ENCODE data around the gene NAB2. TPM values are rescaled to one million over a fixed set of nuclear protein-coding genes. Genes with fewer than 3 reads are reported as not detected.

Gene NAB2
- total and polyA plus RNA-seq, 10 of the 15 experiments (the other 5 are each of a cell fraction or from before 2014, with no cell fraction given) = 0.35 to 35.2 (median 15.3) TPM

DNA sequence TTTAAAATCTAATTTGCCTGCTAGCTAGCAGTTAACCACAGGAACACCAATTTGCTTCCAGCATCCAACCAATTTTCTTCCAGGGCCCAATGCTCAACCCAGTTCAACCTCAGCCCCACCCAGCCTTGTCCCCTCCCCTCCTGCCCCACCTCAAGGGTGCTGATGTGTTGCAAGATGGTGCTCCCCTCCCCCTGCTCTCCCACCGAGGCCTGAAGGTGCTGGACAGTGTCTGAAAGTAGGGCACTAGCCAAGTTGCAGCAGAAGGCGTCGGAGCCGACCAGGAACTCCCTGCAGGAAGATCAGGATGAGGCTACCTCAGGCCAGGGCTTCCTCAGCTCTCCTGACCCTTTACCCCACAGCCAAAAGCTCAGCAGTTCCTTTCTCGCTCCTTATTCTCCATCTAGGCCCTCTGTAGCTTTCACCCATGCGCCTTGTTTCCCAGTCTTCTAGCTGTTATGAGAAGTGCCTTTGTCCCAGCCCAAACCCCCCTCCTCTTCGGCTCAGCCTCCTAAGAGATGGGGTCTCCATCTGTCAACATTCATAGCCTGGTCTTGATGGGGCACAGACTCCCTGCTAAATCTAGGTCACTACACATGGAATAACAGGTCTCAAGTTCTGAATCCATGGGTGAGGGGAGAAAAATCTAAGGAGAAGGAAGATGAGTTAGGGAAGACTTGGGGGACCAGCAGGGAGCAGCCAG, 18.7 kb downstream of the NAB2 start:
- TF ChIP-seq KAT2A (conservative IDR thresholded peaks at IDR 0.05; ENCODE audit: control insufficient read depth, low read depth, low read length) (no peak), TBL1XR1 (IDR thresholded peaks at IDR 0.05; ENCODE audit: low read depth, low read length) (no peak)
- intact Hi-C loops (cut with micrococcal nuclease; ENCODE audit: unreplicated experiment) = no loop called here
- no peak for ATAC-seq
- ChIA-PET RAD21 (ENCODE audit: unreplicated experiment) (interaction anchor here (1.0 to 5.3 kb wide), 6 partner anchors 14 to 106 kb away, joined by 4 to 285 read pairs (median 4); no protein-coding TSS in a partner anchor), SMC1A (ENCODE audit: uncharacterized antibody, unreplicated experiment) (interaction anchor here (0.7 to 8.6 kb wide), 5 partner anchors 11 to 42 kb away, joined by 3 to 246 read pairs (median 4); no protein-coding TSS in a partner anchor), CTCF (interaction anchor here (0.6 to 11.7 kb wide), 5 partner anchors 11 to 524 kb away, joined by 3 to 458 read pairs (median 5); partner anchors contain the start of genes NAB2 and NEMP1), POLR2A (interaction anchor here (0.6 to 4.9 kb wide), 5 partner anchors 9 to 1284 kb away, joined by 3 to 40 read pairs (median 4); no protein-coding TSS in a partner anchor)
- Histone ChIP-seq H3K27me3 (replicated peaks in 1 of 2; ENCODE audit: control insufficient read depth in 2 of 2, insufficient read depth in 2 of 2, low read length in 1 of 2) (no peaks in the 10 kb centered on the region), H3K9me3 (replicated peaks; ENCODE audit: control insufficient read depth, insufficient read depth, low read length) (no peaks in the 10 kb centered on the region), H3K9ac (ENCODE audit: control insufficient read depth, insufficient read depth, low read length) (no peak overlapping the region), H3K36me3 (ENCODE audit: control insufficient read depth in 2 of 2, insufficient read depth in 2 of 2, low read length in 1 of 2) (peaks cover 23 to 29% of the 10 kb centered on the region in 2 experiments), H4K20me1 (ENCODE audit: control insufficient read depth, insufficient read depth) (no peaks in the 10 kb centered on the region), H3K4me2 (ENCODE audit: control insufficient read depth, insufficient read depth) (no peak overlapping the region; the same call in 1 of the 2 replicates), H2AFZ (ENCODE audit: control insufficient read depth, low read depth, low read length) (no peak overlapping the region), H3K4me1 (ENCODE audit: control insufficient read depth, insufficient read depth, low read length) (peaks cover 5% of the 10 kb centered on the region), H3K27ac (ENCODE audit: control insufficient read depth, insufficient read depth) (no peak overlapping the region), H3K79me2 (ENCODE audit: control insufficient read depth, insufficient read depth, low read length) (peaks cover 41% of the 10 kb centered on the region), H3K4me3 (peak overlapping the region; percentile 24; the same call in 1 of the 2 replicates)
- 84% methylated on average over 7 of the region's 7 CpGs for WGBS (ENCODE audit: insufficient coverage, insufficient replicate concordance, low lambda C conversion rate, missing lambda C conversion rate)
- no TSS peak for BruUV-seq (replicated peaks)
- no peak for DNase-seq (ENCODE audit: low read depth, low spot score)
- in situ Hi-C loops (cut with MboI) = no loop called here
- FAIRE-seq = no peak
